ENCODE data around the gene JAK3. TPM values are rescaled to one million over a fixed set of nuclear protein-coding genes. Genes with fewer than 3 reads are reported as not detected.

JAK3 gene
- total and polyA plus RNA-seq, 2 donors (not counting 3 experiments of a cell fraction or from before 2014, with no cell fraction given): 3.1 to 3.8 TPM

- intact Hi-C loops (cut with micrococcal nuclease): no loop called here
- Histone ChIP-seq H3K9ac (replicated peaks; ENCODE audit: extremely low read depth, insufficient read depth, low read length) (no peak overlapping the region), H3K9me3 (replicated peaks; ENCODE audit: control insufficient read depth, insufficient read depth, low read length) (no peaks in the 10 kb centered on the region), H4K20me1 (replicated peaks; ENCODE audit: control insufficient read depth, extremely low read depth, insufficient read depth, low read length) (peaks cover 4% of the 10 kb centered on the region), H3K9me1 (replicated peaks; ENCODE audit: control insufficient read depth, extremely low read depth, insufficient read depth, low read length) (no peaks in the 10 kb centered on the region), H3K27me3 (ENCODE audit: control insufficient read depth in 2 of 2, insufficient read depth in 2 of 2, low read length in 2 of 2) (peaks cover 5 to 6% of the 10 kb centered on the region in 2 experiments), H3K4me1 (ENCODE audit: control insufficient read depth, extremely low read depth, insufficient read depth, low read length) (peaks cover 15% of the 10 kb centered on the region), H3K4me3 (replicated peaks in 1 of 3; ENCODE audit: insufficient read depth in 1 of 3, low read depth in 1 of 3, low read length in 3 of 3) (no peak overlapping the region), H3K79me2 (ENCODE audit: control insufficient read depth, insufficient read depth, low read length) (peaks cover 32% of the 10 kb centered on the region), H2AFZ (ENCODE audit: low read depth, low read length) (no peak overlapping the region), H3K4me2 (ENCODE audit: insufficient read depth, low read length) (no peak overlapping the region), H3K36me3 (ENCODE audit: control insufficient read depth in 2 of 2, extremely low read depth in 1 of 2, insufficient read depth in 2 of 2, low read length in 2 of 2) (peaks cover 19 to 31% of the 10 kb centered on the region in 2 experiments), H3K27ac (ENCODE audit: insufficient read depth, low read depth, low read length) (no peak overlapping the region)
- FAIRE-seq (no peak), DNase-seq (ENCODE audit: low read depth, low spot score) (no peak)
- BruUV-seq (replicated peaks): no TSS peak
- ChIA-PET POLR2A (no interaction called here), CTCF (interaction anchor here (3.4 kb wide), 1 partner anchor 69 kb away, joined by 22 read pairs; the partner anchor contains the start of gene CCDC124)
- dilution Hi-C loops (cut with MboI; ENCODE audit: extremely low pct_ligation_motif_present, low sequenced_read_pairs): no loop called here
- TF ChIP-seq FOS (IDR thresholded peaks at IDR 0.05; ENCODE audit: borderline replicate concordance, insufficient read depth, low read length) (no peak), EZH2 (IDR thresholded peaks at IDR 0.05; ENCODE audit: borderline replicate concordance, low read depth, low read length, severe bottlenecking) (no peak), MAX (IDR thresholded peaks at IDR 0.05; ENCODE audit: insufficient read depth, insufficient read length) (no peak), JUN (IDR thresholded peaks at IDR 0.05; ENCODE audit: borderline replicate concordance, insufficient read depth, insufficient read length, low read depth) (no peak), POLR2A (IDR thresholded peaks at IDR 0.05; ENCODE audit: low read depth, low read length) (no peak), POLR2AphosphoS5 (IDR thresholded peaks at IDR 0.05; ENCODE audit: insufficient read depth, low read depth, low read length) (no peak), CTCF (IDR thresholded peaks at IDR 0.05; ENCODE audit: extremely low read depth in 1 of 2, insufficient read depth in 1 of 2, low read depth in 1 of 2, low read length in 2 of 2) (no peak), MYC (IDR thresholded peaks at IDR 0.05; ENCODE audit: low read depth, low read length) (no peak), GATA2 (IDR thresholded peaks at IDR 0.05; ENCODE audit: insufficient read depth, insufficient read length, low read depth, low read length) (no peak)
These were observed 15.9 kb upstream of the JAK3 start for GRCh38 chr19:17863520-17864182.

Measured in endothelial cell of umbilical vein (primary cell).